Stimulated activated CD8-positive, alpha-beta memory T cell treated with anti-CD3 and anti-CD28 coated beads, Interleukin-7, amount 100 ng/mL, for 24 hours (primary cell): ENCODE data around the gene DOCK1.

ENCODE experiments used
- DNase-seq: peaks from one replicate; pipeline ENCODE4 v3.0.0-alpha.2; 2020; ENCODE audit warnings: low read depth

Gene DOCK1

GRCh38 chr10:127011174-127011573 is 105.9 kb downstream of the DOCK1 start:
- DNase-seq, result no peak

- no peak for DNase-seq
Observed at GRCh38 chr10:127012071-127012768, 107.0 kb downstream of the DOCK1 start.

DNA sequence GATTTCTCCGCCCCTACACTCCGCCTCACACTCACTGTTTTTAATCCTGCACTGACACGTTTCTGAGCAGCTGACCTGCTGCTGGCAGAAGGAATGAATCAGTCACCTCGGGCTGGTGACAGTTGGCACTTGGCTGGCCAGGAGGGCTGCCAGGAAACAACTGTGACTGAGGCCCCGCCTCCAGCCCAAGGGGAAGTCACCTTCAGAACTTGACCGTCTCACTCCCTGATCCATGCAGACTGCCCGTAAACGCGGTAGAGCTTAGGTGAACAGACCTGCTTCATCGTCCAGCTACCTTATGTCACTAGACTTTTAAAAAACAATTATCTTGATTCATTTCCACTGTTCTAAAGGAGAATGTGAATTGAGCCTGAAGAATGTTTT is 107.5 kb downstream of the DOCK1 start:
- no peak for DNase-seq

DNA sequence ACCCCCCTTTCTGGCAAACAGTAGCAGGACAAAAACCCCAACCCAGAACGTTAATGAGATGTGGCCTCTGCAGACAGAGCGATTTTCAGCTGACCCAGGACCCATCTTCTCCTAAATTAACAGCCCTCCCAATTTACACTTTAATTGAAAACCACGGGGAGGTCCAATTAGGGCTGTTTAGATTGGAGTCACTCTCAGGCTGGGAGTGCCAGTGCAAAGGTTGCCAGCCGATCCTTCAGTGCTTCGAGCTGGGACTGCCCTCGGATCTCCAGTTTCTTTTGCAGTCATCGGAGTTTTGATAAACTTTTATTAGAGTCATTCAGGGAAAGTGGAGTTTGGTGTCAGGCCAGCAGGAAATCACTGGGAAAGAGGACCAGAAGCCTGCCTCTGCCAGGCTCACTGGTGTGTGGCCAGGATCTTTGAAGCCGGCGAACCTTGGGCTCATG is 108.0 kb downstream of the DOCK1 start:
- no peak for DNase-seq

GRCh38 chr10:127013691-127014473 is 108.7 kb downstream of the DOCK1 start:
- no peak for DNase-seq

GRCh38 chr10:127014671-127015070 is 109.4 kb downstream of the DOCK1 start:
- DNase-seq, result no peak

DNA sequence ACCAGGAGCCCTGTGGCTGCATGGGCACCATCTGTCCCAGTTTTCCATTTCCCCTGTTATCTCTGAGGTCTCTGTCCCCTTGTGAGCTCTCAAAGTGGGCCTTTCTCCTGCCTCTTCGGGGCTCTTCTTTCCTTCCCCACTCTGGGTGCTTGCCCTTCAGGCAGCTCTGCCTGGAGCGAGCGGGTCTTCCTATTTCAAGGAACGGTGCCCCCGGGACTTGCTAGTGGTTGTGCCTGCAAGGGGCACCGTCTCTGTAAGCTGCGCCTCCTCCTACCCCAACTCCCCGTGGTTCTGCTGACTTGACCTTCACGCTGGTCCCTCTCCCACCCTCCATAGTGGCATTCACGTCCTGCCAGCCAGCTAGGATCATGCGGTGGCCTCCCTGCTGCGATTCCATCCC is 110.1 kb downstream of the DOCK1 start:
- no peak for DNase-seq

DNA sequence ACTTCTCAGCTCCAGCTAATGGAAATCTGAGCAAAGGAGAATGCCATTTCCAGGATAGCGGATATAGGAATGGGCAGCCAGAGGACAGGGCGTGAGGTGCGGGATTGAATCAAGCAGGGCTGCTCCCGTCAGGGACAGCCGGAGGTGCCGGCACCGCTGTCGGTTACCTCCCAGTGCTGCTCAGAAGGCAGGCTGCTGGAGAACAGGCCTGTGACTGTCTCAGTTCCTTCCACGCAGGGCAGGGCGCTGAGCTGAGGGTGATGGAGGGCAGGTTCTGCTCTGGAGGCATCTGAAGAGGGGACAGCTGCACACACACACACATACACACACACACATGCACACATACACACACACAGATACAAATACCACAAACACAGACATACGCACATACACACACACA is 111.1 kb downstream of the DOCK1 start:
- no peak for DNase-seq

GRCh38 chr10:127017541-127018297 is 112.5 kb downstream of the DOCK1 start:
- no peak for DNase-seq

- no peak for DNase-seq
Observed at GRCh38 chr10:127018298-127018650, 113.0 kb downstream of the DOCK1 start.

DNA sequence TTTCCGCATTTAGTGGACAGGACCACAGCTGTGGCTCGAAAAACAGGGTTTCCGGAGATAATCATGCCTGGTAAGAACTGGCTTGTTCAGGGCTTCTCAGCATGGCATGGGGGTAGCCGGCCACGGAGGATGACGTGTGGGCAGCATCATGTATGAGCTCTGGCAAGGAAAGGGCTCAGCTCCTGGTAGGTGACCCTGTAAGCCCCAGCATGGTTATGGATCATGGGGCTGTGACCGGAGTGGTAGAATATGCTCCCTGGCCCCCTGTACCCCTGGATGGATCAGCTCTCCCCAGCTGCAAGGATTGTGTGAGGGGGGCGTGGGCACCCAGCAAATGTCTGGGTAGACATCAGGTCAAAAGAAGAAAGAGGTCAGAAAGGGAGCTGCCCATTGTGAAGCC is 113.5 kb downstream of the DOCK1 start:
- DNase-seq, result no peak

DNA sequence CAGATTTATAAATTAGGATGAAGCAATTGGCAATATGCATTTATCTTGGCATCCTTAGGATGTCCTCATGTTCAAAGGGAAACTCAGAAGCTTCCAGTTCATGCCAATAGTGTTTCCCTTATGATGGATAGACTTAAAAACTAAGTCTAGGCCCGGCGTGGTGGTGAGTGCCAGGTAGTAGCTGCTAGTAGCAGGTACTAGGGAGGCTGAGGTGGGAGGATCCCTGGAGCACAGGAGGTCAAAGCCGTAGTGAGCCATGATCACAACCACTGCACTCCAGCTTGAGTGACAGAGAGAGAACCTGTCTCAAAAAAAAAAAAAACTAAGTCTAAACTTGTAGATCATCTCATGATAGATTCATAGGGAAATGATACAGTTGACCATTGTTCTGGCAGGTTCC is 115.0 kb downstream of the DOCK1 start:
- no peak for DNase-seq

GRCh38 chr10:127021801-127022200 is 116.6 kb downstream of the DOCK1 start:
- no peak for DNase-seq

DNA sequence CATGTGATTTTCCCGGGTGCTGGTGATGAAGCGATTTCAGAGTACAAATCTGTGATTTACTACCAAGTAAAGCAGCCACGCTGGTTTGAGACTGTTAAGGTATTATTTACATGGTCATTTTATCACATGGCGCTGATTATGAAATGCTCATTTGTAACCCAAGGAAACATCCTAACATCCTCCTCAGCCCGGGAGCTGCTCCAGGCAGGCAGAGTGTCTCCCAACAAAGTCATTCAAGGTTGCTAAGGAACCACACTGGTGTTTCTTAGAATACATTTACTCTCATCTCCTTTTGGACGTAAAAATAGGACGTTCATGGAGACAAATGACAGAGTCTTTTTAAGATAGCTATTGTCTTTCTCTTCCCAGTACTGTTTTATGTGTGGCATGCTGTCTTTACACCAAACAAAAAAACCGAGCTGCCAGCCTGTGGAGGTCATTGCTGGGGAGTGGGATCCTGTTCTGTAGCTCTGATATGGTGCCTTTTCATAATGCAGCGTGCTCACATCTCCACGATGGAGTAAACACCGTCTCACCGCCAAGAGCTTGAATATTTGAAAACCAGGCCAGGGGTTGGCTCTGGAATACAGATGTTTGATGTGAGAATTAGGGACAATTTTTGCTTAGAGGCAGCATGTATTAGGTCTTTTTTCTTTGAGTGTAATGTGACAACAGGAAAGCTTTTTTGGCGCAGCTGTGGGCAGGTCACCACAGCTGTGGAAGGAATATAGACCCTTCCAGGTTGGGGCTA is 119.6 kb downstream of the DOCK1 start:
- no peak for DNase-seq

DNA sequence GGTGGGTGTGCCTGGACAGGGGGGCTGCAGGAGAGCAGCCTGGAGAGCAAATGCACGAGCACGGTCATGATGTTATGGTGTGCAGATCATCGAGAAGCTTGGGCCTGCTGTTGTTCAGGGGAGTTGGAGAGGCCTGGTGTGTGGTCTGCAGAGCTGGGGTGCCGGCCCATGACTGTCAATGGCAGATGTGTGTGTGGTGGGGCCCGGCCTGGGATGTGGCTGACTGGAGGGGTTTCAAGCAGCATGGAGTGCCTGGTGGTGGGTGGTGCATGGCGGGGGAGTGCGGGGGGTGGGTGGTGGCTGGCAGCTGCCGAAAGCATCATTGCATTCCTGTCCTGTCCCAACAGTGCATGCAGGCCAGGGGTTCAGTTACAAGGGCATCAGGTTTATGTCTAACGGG is 122.6 kb downstream of the DOCK1 start:
- no peak for DNase-seq

DNA sequence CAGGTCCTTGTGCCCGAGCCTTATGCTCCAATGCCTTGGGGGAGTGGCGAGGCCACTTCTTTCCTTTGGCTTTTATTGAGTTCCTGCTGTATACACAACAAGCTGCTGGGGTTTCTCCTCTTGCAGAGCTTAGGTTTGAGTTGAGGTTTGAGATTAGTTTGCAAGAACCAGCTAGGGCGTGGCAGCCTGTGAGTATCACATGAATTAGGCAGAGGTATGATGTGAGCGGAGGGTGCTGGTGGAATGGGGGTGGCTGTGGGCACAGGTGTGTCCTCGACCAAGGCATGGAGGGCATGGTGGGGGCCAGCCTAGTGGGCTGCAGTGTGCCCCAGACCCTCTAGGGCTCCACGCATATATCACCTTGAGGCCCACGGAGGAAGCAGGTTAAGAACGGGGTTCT is 123.3 kb downstream of the DOCK1 start:
- no peak for DNase-seq

- DNase-seq, result no peak
Observed at GRCh38 chr10:127029061-127029460, 123.8 kb downstream of the DOCK1 start.

GRCh38 chr10:127033216-127034033 is 128.2 kb downstream of the DOCK1 start:
- DNase-seq, result no peak

GRCh38 chr10:127034034-127034633 is 128.9 kb downstream of the DOCK1 start:
- no peak for DNase-seq

DNA sequence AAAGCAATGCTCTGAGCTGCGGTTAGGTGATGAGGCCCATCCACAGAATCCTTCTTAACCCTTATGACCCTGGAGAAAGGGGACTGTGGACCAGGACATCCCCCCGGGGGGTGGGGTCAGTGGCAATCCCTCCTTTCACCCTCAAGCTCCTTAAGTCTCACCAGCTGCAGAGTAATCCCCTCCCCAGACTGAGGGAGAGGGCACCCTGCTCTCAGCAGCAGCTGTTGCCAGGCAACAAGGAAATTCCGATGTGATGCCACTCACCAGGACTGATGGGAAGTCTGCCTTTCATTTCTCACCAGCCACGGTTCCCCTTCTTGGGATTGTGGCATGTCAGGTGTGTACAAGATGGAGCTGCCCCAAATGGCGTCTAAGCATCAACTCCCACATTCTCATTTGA is 129.6 kb downstream of the DOCK1 start:
- DNase-seq, result no peak

DNA sequence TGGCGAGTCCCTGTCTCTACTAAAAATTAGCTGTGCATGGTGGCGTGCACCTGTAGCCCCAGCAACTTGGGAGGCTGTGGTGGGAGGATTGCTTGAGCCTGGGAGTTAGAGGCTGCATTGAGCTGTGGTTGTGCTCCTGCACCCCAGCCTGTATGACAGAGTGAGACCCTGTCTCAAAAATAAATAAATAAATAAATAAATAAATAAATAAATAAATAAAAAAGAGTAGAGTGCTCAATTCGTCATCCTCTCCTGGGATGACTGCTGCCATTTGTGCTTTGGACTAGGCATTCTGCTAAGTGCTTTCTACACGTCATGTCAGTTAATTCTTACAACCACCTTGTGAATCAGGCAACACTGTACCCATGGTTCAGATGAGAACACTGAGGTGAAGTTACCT is 130.6 kb downstream of the DOCK1 start:
- no peak for DNase-seq
